K562 (cell line): ENCODE data around the gene CD302. TPM values are rescaled to one million over a fixed set of nuclear protein-coding genes. Genes with fewer than 3 reads are reported as not detected.
A peak's percentile ranks its signal among the peaks of the same experiment; 100 is the strongest.

Experiments used
- ATAC-seq: fragments of 200-7000 bp; cut with Tn5 transposase; 3 replicates; pipeline ENCODE4 v1.9.1; 2020; ENCODE audit warnings: moderate library complexity
- BruUV-seq: library from RNA; stranded (reverse); fragments of 400-500 nt; replicated peaks from 2 replicates; lab custom pipeline; 2021; lab: Mats Ljungman, UMichigan
- CTCF ChIA-PET: fragments of 300-600 bp; formaldehyde crosslinking; extraction: SDS; loops from one replicate; lab custom pipeline; 2021; ENCODE audit warnings: low intra/inter-chr PET ratio; lab: Yijun Ruan, JAX
- POLR2A ChIA-PET: fragments of 300-600, 350-650 bp; sonication (Branson Sonifier 250); formaldehyde crosslinking; extraction: SDS; loops from one replicate; lab custom pipeline; 2021; ENCODE audit warnings: antibody characterized with exemption, inconsistent platforms; lab: Yijun Ruan, JAX
- DNase-seq, 4 experiments: peaks; one replicate each; pipeline versions ENCODE4 v3.0.0 to v3.0.0-alpha.2; 2011 to 2018; ENCODE audit warnings: low spot score in 3 of 4, mixed read lengths in 3 of 4; ENCODE audit errors: extremely low read depth in 1 of 4
- FAIRE-seq: peaks from 2 replicates; lab custom pipeline; 2011; peaks lifted over from hg19 to GRCh38; lab: Jason Lieb, UNC
- H2AFZ ChIP-seq: 2 replicates; pipeline ENCODE4 v1.6.0; 2011; ENCODE audit warnings: low read depth, low read length, control low read depth, inconsistent platforms
- H3K27ac ChIP-seq: fragments of 200-600 bp; 3 replicates; pipeline ENCODE4 v1.8.0; 2011; ENCODE audit warnings: low read depth, mild to moderate bottlenecking, control low read depth, inconsistent platforms, low read length, moderate library complexity, mixed read lengths; ENCODE audit errors: extremely low read depth
- H3K27me3 ChIP-seq, 2 experiments: fragments of 300-600 bp in 1 of 2; 2 replicates in 1 of 2; 3 replicates in 1 of 2; pipeline versions ENCODE4 v1.6.0 to v1.8.0; 2011; ENCODE audit warnings: inconsistent platforms in 2 of 2, low read length in 2 of 2, mild to moderate bottlenecking in 1 of 2, mixed read lengths in 1 of 2, moderate library complexity in 1 of 2; ENCODE audit not compliant: control insufficient read depth in 2 of 2, insufficient read depth in 2 of 2
- H3K36me3 ChIP-seq: fragments of 300-600 bp; 3 replicates; pipeline ENCODE4 v1.8.0; 2011; ENCODE audit warnings: mild to moderate bottlenecking, low read length, inconsistent platforms; ENCODE audit not compliant: control insufficient read depth, insufficient read depth
- H3K4me1 ChIP-seq, 2 experiments: fragments of 200-600 bp in 1 of 2; replicated peaks in 1 of 2; 2 replicates in 1 of 2; 3 replicates in 1 of 2; pipeline versions ENCODE4 v1.5.1 to v1.8.0; 2011; ENCODE audit warnings: inconsistent platforms in 2 of 2, low read length in 2 of 2, mild to moderate bottlenecking in 1 of 2, mixed read lengths in 1 of 2, moderate library complexity in 1 of 2; ENCODE audit not compliant: control insufficient read depth in 2 of 2, insufficient read depth in 2 of 2
- H3K4me2 ChIP-seq: 2 replicates; pipeline ENCODE4 v1.6.1; 2011; ENCODE audit warnings: low read length, control low read depth, inconsistent platforms, mixed read lengths; ENCODE audit not compliant: insufficient read depth
- H3K4me3 ChIP-seq: fragments of 200-600 bp; sonication (generic), shearing (Covaris generic); 2 replicates; pipeline ENCODE4 v1.5.1; 2016; ENCODE audit warnings: control low read depth, inconsistent platforms
- H3K79me2 ChIP-seq: fragments of 200-600 bp; 3 replicates; pipeline ENCODE4 v1.8.0; 2011; ENCODE audit warnings: low read length, inconsistent platforms; ENCODE audit not compliant: control insufficient read depth, insufficient read depth
- H3K9ac ChIP-seq, 2 experiments: 2 replicates each; pipeline versions ENCODE4 v1.6.0 to v1.6.1; 2011; ENCODE audit warnings: low read depth in 2 of 2, low read length in 2 of 2, control low read depth in 1 of 2, inconsistent platforms in 1 of 2, mild to moderate bottlenecking in 1 of 2, mixed read lengths in 1 of 2; ENCODE audit not compliant: insufficient read depth in 1 of 2
- H3K9me1 ChIP-seq: one replicate; pipeline ENCODE4 v1.6.0; 2011; ENCODE audit warnings: inconsistent platforms, mild to moderate bottlenecking, low read length, moderate library complexity; ENCODE audit not compliant: control insufficient read depth, insufficient read depth
- H3K9me3 ChIP-seq: replicated peaks from 2 replicates; pipeline ENCODE4 v1.5.1; 2011; ENCODE audit warnings: low read depth, low read length, inconsistent platforms; ENCODE audit not compliant: control insufficient read depth, insufficient read depth
- H4K20me1 ChIP-seq: replicated peaks from 2 replicates; pipeline ENCODE4 v1.6.1; 2011; ENCODE audit warnings: low read length, inconsistent platforms, mixed read lengths; ENCODE audit not compliant: control insufficient read depth, insufficient read depth
- CBFA2T2 ChIP-seq: fragments of 450-650 bp; conservative IDR thresholded peaks from 2 replicates; pipeline ENCODE4 v1.6.1; 2017; ENCODE audit warnings: mild to moderate bottlenecking
- POLR2AphosphoS2 ChIP-seq: IDR thresholded peaks from 2 replicates; pipeline ENCODE4 v1.6.1; 2012; ENCODE audit warnings: low read length, improper control_type of control experiment
- POU5F1 ChIP-seq: fragments of 150-350 bp; IDR thresholded peaks from 2 replicates; pipeline ENCODE4 v1.6.1; 2014; ENCODE audit warnings: borderline replicate concordance, low read length, low read depth, mild to moderate bottlenecking; ENCODE audit not compliant: partially characterized antibody
- RBM39 ChIP-seq: fragments of 200-400 bp; formaldehyde crosslinking; optimal IDR thresholded peaks from 2 replicates; pipeline ENCODE3; 2018; ENCODE audit warnings: low read depth, low read length
- RHOXF2B ChIP-seq: fragments of 250-450 bp; sonication (Bioruptor Pico); conservative IDR thresholded peaks from 2 replicates; pipeline ENCODE4 v1.5.1; 2021
- STAG1 ChIP-seq: sonication (generic); formaldehyde crosslinking; IDR thresholded peaks from 2 replicates; pipeline ENCODE4 v1.5.0; 2020; ENCODE audit warnings: missing genetic modification reagents, borderline replicate concordance
- TRIM24 ChIP-seq, 2 experiments: fragments of 450-650 bp; IDR thresholded peaks; 2 replicates each; pipeline ENCODE4 v1.6.1; 2016
- ZNF561 ChIP-seq: fragments of 450-650 bp; formaldehyde crosslinking; conservative IDR thresholded peaks from 2 replicates; pipeline ENCODE4 v1.4.0; 2020; ENCODE audit warnings: mild to moderate bottlenecking, moderate library complexity
- WGBS: fragments of 100-300 bp; shearing (Covaris generic); methylation state at CpG from one replicate; pipeline ENCODE4 v1.1.6; 2016; ENCODE audit warnings: low coverage, mixed read lengths; ENCODE audit not compliant: insufficient coverage; ENCODE audit errors: missing lambda C conversion rate; 5-methylcytosine and 5-hydroxymethylcytosine counted together
- in situ Hi-C: fragments of 300-500 bp; cut with MboI; formaldehyde crosslinking; loops from 4 replicates; pipeline ENCODE4 v1.15.0; 2018; ENCODE audit warnings: inconsistent platforms, mixed read lengths
- intact Hi-C: fragments of 100-400 bp; cut with micrococcal nuclease; formaldehyde crosslinking; loops from 2 replicates; pipeline ENCODE4 v1.14.2; 2022
- polyA plus RNA-seq, 8 experiments: library from polyadenylated mRNA; depleted of rRNA in 4 of 8; stranded (reverse) in 5 of 8; unstranded in 3 of 8; fragments of >200 nt; fragmentation: Nextera tagmentation in 2 of 8; fragmentation: Illumina TruSeq in 1 of 8; extraction: Ambion mirVana in 2 of 8; extraction: Trizol in 1 of 8; gene quantifications; 2 replicates each; pipeline versions ENCODE4 v1.2.1 to v1.2.3, GENCODE V29; 2011 to 2014; ENCODE audit warnings: inconsistent platforms in 1 of 8, missing spikeins in 1 of 8
- total RNA-seq, 7 experiments: library from RNA; depleted of rRNA in 6 of 7; stranded (reverse); fragments of >200 nt in 6 of 7; fragmentation: Illumina TruSeq in 2 of 7; extraction: Trizol in 2 of 7; gene quantifications; 2 replicates each; pipeline versions ENCODE4 v1.2.1 to v1.2.3, GENCODE V29; 2011 to 2021; ENCODE audit warnings: low replicate concordance in 1 of 7
- TF ChIP-seq, protein P1 (sequence below): fragments of 450-650 bp; IDR thresholded peaks from 2 replicates; pipeline ENCODE4 v1.6.1; 2016; ENCODE audit warnings: low read depth, mild to moderate bottlenecking, moderate library complexity

CD302 gene
- total and polyA plus RNA-seq, 9 of the 15 experiments (the other 6 are each of a cell fraction or from before 2014, with no cell fraction given) = 0.03 to 0.07 (median 0.04) TPM; not detected in 5

DNA sequence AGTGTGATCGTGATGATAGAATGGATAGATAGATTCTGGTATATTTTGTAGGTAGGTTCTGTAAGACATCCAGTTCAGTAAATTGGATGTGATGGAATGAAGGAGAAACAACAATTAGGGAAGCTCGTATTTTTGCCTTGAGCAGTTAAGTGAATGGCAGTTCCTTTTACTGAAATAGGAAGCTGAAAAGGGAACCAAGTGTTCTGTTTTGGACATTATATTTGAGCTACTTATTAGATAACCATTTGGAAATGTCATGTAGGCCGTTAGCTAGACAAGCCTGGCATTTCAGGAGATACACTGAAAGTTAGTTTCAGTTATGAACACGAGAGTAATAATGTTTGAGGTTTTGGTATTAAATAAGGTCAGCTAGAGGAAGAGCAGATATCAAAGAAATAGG is 44.2 kb downstream of the CD302 start:
- TF ChIP-seq RHOXF2B (CRISPR knock-in tag) (no peak), TRIM24 (IDR thresholded peaks at IDR 0.05) (no peak), POU5F1 (no peak), CBFA2T2 (no peak), STAG1 (CRISPR knock-in tag) (no peak)
- TF ChIP-seq, protein P1, sequence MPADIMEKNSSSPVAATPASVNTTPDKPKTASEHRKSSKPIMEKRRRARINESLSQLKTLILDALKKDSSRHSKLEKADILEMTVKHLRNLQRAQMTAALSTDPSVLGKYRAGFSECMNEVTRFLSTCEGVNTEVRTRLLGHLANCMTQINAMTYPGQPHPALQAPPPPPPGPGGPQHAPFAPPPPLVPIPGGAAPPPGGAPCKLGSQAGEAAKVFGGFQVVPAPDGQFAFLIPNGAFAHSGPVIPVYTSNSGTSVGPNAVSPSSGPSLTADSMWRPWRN = no peak
- 99% methylated on average over 4 of the region's 4 CpGs for WGBS
- ChIA-PET POLR2A (interaction anchor here (0.9 kb wide), 1 partner anchor 9 kb away, joined by 3 read pairs; no protein-coding TSS in a partner anchor), CTCF (no interaction called here)
- Histone ChIP-seq H3K4me3 (no peak overlapping the region), H3K79me2 (peaks cover 60% of the 10 kb centered on the region), H3K9ac (no peak overlapping the region), H2AFZ (no peak overlapping the region), H4K20me1 (no peaks in the 10 kb centered on the region), H3K9me1 (no peaks in the 10 kb centered on the region), H3K27ac (no peak overlapping the region), H3K9me3 (no peaks in the 10 kb centered on the region), H3K4me1 (no peaks in the 10 kb centered on the region), H3K27me3 (no peaks in the 10 kb centered on the region), H3K4me2 (no peak overlapping the region), H3K36me3 (peaks cover 88% of the 10 kb centered on the region)
- FAIRE-seq = peak; percentile 54
- in situ Hi-C loops = no loop called here
- intact Hi-C loops = no loop called here
- no TSS peak for BruUV-seq
- ATAC-seq = no peak
- no peak for DNase-seq

DNA sequence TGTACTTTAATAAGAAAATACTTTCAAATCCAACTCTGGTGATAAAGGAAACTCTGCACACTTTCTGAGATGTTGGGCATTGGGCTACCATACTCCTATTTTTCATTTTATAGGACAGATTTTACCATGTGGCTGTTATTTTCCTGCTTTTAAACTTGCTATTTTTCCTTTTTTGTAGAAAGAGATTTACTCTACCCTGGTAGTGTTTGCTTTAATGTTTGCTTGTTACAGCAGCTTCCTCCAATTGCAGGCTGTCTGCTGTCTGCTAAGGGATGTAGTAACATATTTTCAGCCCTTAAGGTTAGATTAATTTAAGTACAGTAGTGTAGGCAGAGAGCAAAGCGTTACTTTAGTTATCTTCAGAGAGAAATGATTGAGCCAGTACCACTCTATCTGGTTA is 47.1 kb downstream of the CD302 start:
- 0 out of 2 replicates have a peak, but pooled peaks have one; percentile 5 for TF ChIP-seq POLR2AphosphoS2
- TF ChIP-seq ZNF561 (CRISPR knock-in tag) = no peak
- TF ChIP-seq RBM39 = no peak
- TF ChIP-seq, all 486 proteins: peak for 1
- BruUV-seq = no TSS peak
- 81% methylated on average over 1 of the region's 1 CpG for WGBS
- Histone ChIP-seq H3K9ac (no peak overlapping the region), H3K4me2 (no peak overlapping the region), H3K9me3 (no peaks in the 10 kb centered on the region), H2AFZ (no peak overlapping the region), H3K79me2 (peaks cover 66% of the 10 kb centered on the region), H3K4me3 (no peak overlapping the region), H3K27ac (no peak overlapping the region), H3K4me1 (no peaks in the 10 kb centered on the region), H3K27me3 (no peaks in the 10 kb centered on the region), H4K20me1 (no peaks in the 10 kb centered on the region), H3K9me1 (no peaks in the 10 kb centered on the region), H3K36me3 (peaks cover 91% of the 10 kb centered on the region)
- in situ Hi-C loops = no loop called here
- intact Hi-C loops = no loop called here
- ChIA-PET CTCF (no interaction called here), POLR2A (interaction anchor here (0.6 kb wide), 1 partner anchor 21 kb away, joined by 3 read pairs; no protein-coding TSS in a partner anchor)
- DNase-seq (no peak), FAIRE-seq (no peak), ATAC-seq (no peak)
